H1 (cell line): ENCODE measurements around the gene PHLPP2. TPM values are rescaled to one million over a fixed set of nuclear protein-coding genes. Genes with fewer than 3 reads are reported as not detected.
A peak's percentile ranks its signal among the peaks of the same experiment; 100 is the strongest.

ENCODE experiments used
- CTCF ChIA-PET: fragments of 300-600 bp; sonication (Branson Sonifier 250); formaldehyde crosslinking; loops from one replicate; lab custom pipeline; 2021; ENCODE audit not compliant: partially characterized antibody; lab: Charles Lee
- POLR2A ChIA-PET: fragments of 300-600 bp; sonication (Branson Sonifier 250); formaldehyde crosslinking; loops from one replicate; lab custom pipeline; 2021; ENCODE audit warnings: inconsistent platforms; ENCODE audit not compliant: partially characterized antibody; lab: Charles Lee
- DNase-seq, 2 experiments: peaks; one replicate each; pipeline versions ENCODE4 v3.0.0 to v3.0.0-alpha.2; 2010 to 2022; ENCODE audit warnings: low spot score in 2 of 2, low read depth in 1 of 2, mixed read lengths in 1 of 2
- FAIRE-seq: peaks from 2 replicates; lab custom pipeline; 2011; peaks lifted over from hg19 to GRCh38; lab: Jason Lieb, UNC
- H2AFZ ChIP-seq: 2 replicates; pipeline ENCODE4 v1.8.1; 2012; ENCODE audit warnings: low read length, inconsistent platforms
- H2AK5ac ChIP-seq: 2 replicates; pipeline ENCODE4 v1.6.1; 2013; ENCODE audit warnings: low read depth, low read length
- H2BK120ac ChIP-seq: replicated peaks from 2 replicates; pipeline ENCODE3; 2013; ENCODE audit warnings: low read depth, low read length, inconsistent platforms
- H2BK12ac ChIP-seq: 2 replicates; pipeline ENCODE4 v1.6.1; 2013; ENCODE audit warnings: low read depth, low read length
- H2BK15ac ChIP-seq: 2 replicates; pipeline ENCODE4 v1.6.1; 2013; ENCODE audit warnings: low read length
- H2BK20ac ChIP-seq: 2 replicates; pipeline ENCODE4 v1.6.1; 2013; ENCODE audit warnings: low read length
- H2BK5ac ChIP-seq: 2 replicates; pipeline ENCODE4 v1.6.1; 2013; ENCODE audit warnings: low read depth, low read length
- H3K14ac ChIP-seq: 2 replicates; pipeline ENCODE4 v1.6.1; 2013; ENCODE audit warnings: inconsistent platforms; ENCODE audit not compliant: insufficient read length
- H3K18ac ChIP-seq: 2 replicates; pipeline ENCODE4 v1.6.1; 2013; ENCODE audit warnings: low read length; ENCODE audit errors: extremely low read depth
- H3K23ac ChIP-seq: 2 replicates; pipeline ENCODE4 v1.6.1; 2013; ENCODE audit warnings: inconsistent platforms; ENCODE audit not compliant: insufficient read length
- H3K23me2 ChIP-seq: 2 replicates; pipeline ENCODE4 v1.6.1; 2013; ENCODE audit warnings: low read depth, low read length
- H3K27ac ChIP-seq: 2 replicates; pipeline ENCODE4 v1.6.1; 2011; ENCODE audit warnings: low read depth, low read length, inconsistent platforms
- H3K27me3 ChIP-seq, 4 experiments: replicated peaks in 1 of 4; 1 replicate in 1 of 4; 2 replicates in 3 of 4; pipeline versions ENCODE4 v1.6.1 to v1.8.1; 2011 to 2013; ENCODE audit warnings: low read length in 3 of 4, mild to moderate bottlenecking in 3 of 4, inconsistent platforms in 2 of 4, mixed read lengths in 2 of 4, moderate library complexity in 1 of 4; ENCODE audit not compliant: control insufficient read depth in 3 of 4, insufficient read depth in 3 of 4; ENCODE audit errors: extremely low read depth in 1 of 4
- H3K36me3 ChIP-seq, 4 experiments: 2 replicates each; pipeline versions ENCODE4 v1.6.1 to v1.8.1; 2011 to 2013; ENCODE audit warnings: mild to moderate bottlenecking in 4 of 4, low read length in 3 of 4, moderate library complexity in 2 of 4, control low read depth in 1 of 4, inconsistent platforms in 1 of 4; ENCODE audit not compliant: insufficient read depth in 4 of 4, control insufficient read depth in 2 of 4
- H3K4ac ChIP-seq: replicated peaks from 2 replicates; pipeline ENCODE3; 2013; ENCODE audit warnings: low read length, low read depth, mixed read lengths, inconsistent platforms; ENCODE audit not compliant: insufficient read length
- H3K4me1 ChIP-seq, 4 experiments: replicated peaks in 1 of 4; 1 replicate in 1 of 4; 2 replicates in 3 of 4; pipeline versions ENCODE4 v1.6.1 to v1.8.1; 2011 to 2013; ENCODE audit warnings: low read length in 3 of 4, inconsistent platforms in 2 of 4, mixed read lengths in 1 of 4; ENCODE audit not compliant: insufficient read depth in 4 of 4, control insufficient read depth in 3 of 4
- H3K4me2 ChIP-seq, 2 experiments: 2 replicates each; pipeline versions ENCODE4 v1.6.1 to v1.8.1; 2011 to 2013; ENCODE audit warnings: low read depth in 2 of 2, low read length in 2 of 2, control low read depth in 1 of 2, inconsistent platforms in 1 of 2, mild to moderate bottlenecking in 1 of 2; ENCODE audit not compliant: insufficient read depth in 1 of 2
- H3K4me3 ChIP-seq, 4 experiments: fragments of 200-600, 300-600 bp in 1 of 4; sonication (generic), shearing (Covaris generic), sonication (Bioruptor Twin) in 1 of 4; 2 replicates each; pipeline versions ENCODE4 v1.5.1 to v1.8.1; 2011 to 2016; ENCODE audit warnings: low read length in 4 of 4, low read depth in 3 of 4, control low read depth in 2 of 4, inconsistent platforms in 2 of 4, mild to moderate bottlenecking in 2 of 4, mixed read lengths in 1 of 4, moderate library complexity in 1 of 4; ENCODE audit not compliant: insufficient read depth in 2 of 4; ENCODE audit errors: extremely low read depth in 1 of 4
- H3K56ac ChIP-seq: replicated peaks from 2 replicates; pipeline ENCODE3; 2013; ENCODE audit warnings: low read depth, mild to moderate bottlenecking, mixed read lengths, low read length, inconsistent platforms; ENCODE audit not compliant: insufficient read length
- H3K79me1 ChIP-seq: 2 replicates; pipeline ENCODE4 v1.6.1; 2013; ENCODE audit warnings: low read depth, low read length, control low read depth
- H3K79me2 ChIP-seq, 2 experiments: 2 replicates each; pipeline versions ENCODE4 v1.6.1 to v1.8.1; 2012 to 2013; ENCODE audit warnings: low read length in 2 of 2, mild to moderate bottlenecking in 2 of 2, inconsistent platforms in 1 of 2; ENCODE audit not compliant: insufficient read depth in 2 of 2, control insufficient read depth in 1 of 2
- H3K9ac ChIP-seq, 4 experiments: replicated peaks in 1 of 4; 1 replicate in 1 of 4; 2 replicates in 3 of 4; pipeline versions ENCODE4 v1.6.1 to v1.8.1; 2011 to 2013; ENCODE audit warnings: low read depth in 3 of 4, low read length in 3 of 4, control low read depth in 2 of 4, mild to moderate bottlenecking in 2 of 4, moderate library complexity in 2 of 4, inconsistent platforms in 1 of 4; ENCODE audit errors: extremely low read depth in 1 of 4
- H3K9me3 ChIP-seq, 2 experiments: 2 replicates each; pipeline versions ENCODE4 v1.6.1 to v1.8.1; 2012 to 2013; ENCODE audit warnings: mild to moderate bottlenecking in 2 of 2, moderate library complexity in 2 of 2, control low read depth in 1 of 2, inconsistent platforms in 1 of 2, low read depth in 1 of 2, low read length in 1 of 2, mixed read lengths in 1 of 2; ENCODE audit not compliant: insufficient read depth in 2 of 2
- H4K20me1 ChIP-seq, 2 experiments: replicated peaks in 1 of 2; 2 replicates each; pipeline versions ENCODE3 to v1.8.1; 2011 to 2013; ENCODE audit warnings: inconsistent platforms in 2 of 2, low read length in 2 of 2, mild to moderate bottlenecking in 1 of 2; ENCODE audit not compliant: insufficient read depth in 2 of 2, control insufficient read depth in 1 of 2
- H4K5ac ChIP-seq: 2 replicates; pipeline ENCODE4 v1.6.1; 2013; ENCODE audit warnings: low read length, low read depth, mixed read lengths, inconsistent platforms; ENCODE audit not compliant: insufficient read length
- H4K8ac ChIP-seq: 2 replicates; pipeline ENCODE4 v1.8.0; 2013; ENCODE audit warnings: mild to moderate bottlenecking, moderate library complexity, low read length, inconsistent platforms; ENCODE audit not compliant: insufficient read depth; ENCODE audit errors: extremely low read depth
- H4K91ac ChIP-seq: replicated peaks from 2 replicates; pipeline ENCODE3; 2013; ENCODE audit warnings: low read length, mixed read lengths, inconsistent platforms; ENCODE audit not compliant: insufficient read length
- BACH1 ChIP-seq: IDR thresholded peaks from 2 replicates; pipeline ENCODE4 v1.6.1; 2012; ENCODE audit warnings: low read length, improper control_type of control experiment
- MAFK ChIP-seq: IDR thresholded peaks from 2 replicates; pipeline ENCODE4 v1.6.1; 2012; ENCODE audit warnings: low read depth, mild to moderate bottlenecking, improper control_type of control experiment, low read length
- WGBS, 2 experiments: shearing (Covaris generic) in 1 of 2; methylation state at CpG; one replicate each; pipeline versions ENCODE4 v1.1.6 to v1.1.7; 2013 to 2015; ENCODE audit warnings: low lambda C conversion rate in 2 of 2, mixed read lengths in 2 of 2, inconsistent platforms in 1 of 2, low coverage in 1 of 2, missing lambda C conversion rate in 1 of 2; ENCODE audit not compliant: insufficient replicate concordance in 2 of 2, insufficient coverage in 1 of 2, insufficient read length in 1 of 2; ENCODE audit errors: extremely low coverage in 1 of 2, missing lambda C conversion rate in 1 of 2; 5-methylcytosine and 5-hydroxymethylcytosine counted together
- polyA plus RNA-seq, 7 experiments: library from polyadenylated mRNA; depleted of rRNA in 3 of 7; stranded (reverse) in 5 of 7; unstranded in 2 of 7; fragments of >200 nt in 5 of 7; fragments of 200-250 nt in 2 of 7; gene quantifications; 1 replicate in 5 of 7; 2 replicates in 1 of 7; 4 replicates in 1 of 7; pipeline versions ENCODE4 v1.2.1 to v1.2.3, GENCODE V29; 2011 to 2013; ENCODE audit warnings: missing spikeins in 2 of 7, mixed read lengths in 2 of 7
- total RNA-seq: library from RNA; stranded (reverse); fragmentation: NEBNext Ultra II Directional; extraction: Animal tissue kit (Norgen Biotek cat#: 25700); gene quantifications from 2 replicates; pipeline ENCODE4 v1.2.1, GENCODE V29; 2021

The PHLPP2 gene
- total and polyA plus RNA-seq, 2 of the 8 experiments (the other 6 are each of a cell fraction or from before 2014, with no cell fraction given), result 7.3 to 12.9 TPM

GRCh38 chr16:71628810-71629209 lies 95.7 kb downstream of the PHLPP2 start:
- no peak overlapping the region for H2BK20ac ChIP-seq
- H4K20me1 ChIP-seq, result no peaks in the 10 kb centered on the region
- no peak overlapping the region; a peak in 1 of 4 replicates for H3K4me2 ChIP-seq
- H3K4ac ChIP-seq, result no peak overlapping the region
- H3K23ac ChIP-seq, result no peak overlapping the region
- no peak overlapping the region for H2AFZ ChIP-seq
- no peak overlapping the region for H4K91ac ChIP-seq
- H2AK5ac ChIP-seq, result no peak overlapping the region
- peaks cover 8% of the 10 kb centered on the region for H3K23me2 ChIP-seq
- H3K4me1 ChIP-seq, result peaks cover 0 to 12% (median 6%) of the 10 kb centered on the region in 4 experiments; a peak in 6 of 7 replicates
- no peak overlapping the region for H3K14ac ChIP-seq
- no peak overlapping the region for H2BK15ac ChIP-seq
- H2BK120ac ChIP-seq, result no peak overlapping the region
- CTCF ChIA-PET, result interaction anchor here (0.9 to 3.2 kb wide), 8 partner anchors 9 to 113 kb away, joined by 3 to 26 read pairs (median 4); no protein-coding TSS in a partner anchor
- peak overlapping the region; percentile 44; the same call in 1 of the 2 replicates for H2BK5ac ChIP-seq
- no peak overlapping the region for H3K27ac ChIP-seq
- FAIRE-seq, result peak; percentile 36
- H4K5ac ChIP-seq, result no peak overlapping the region
- no peak overlapping the region for H4K8ac ChIP-seq
- DNase-seq, result no peak
- 0 out of 7 replicates have a peak overlapping the region, but pooled peaks of 1 of the 4 experiments have one; percentile 24 for H3K9ac ChIP-seq
- H3K56ac ChIP-seq, result no peak overlapping the region
- no peak overlapping the region for H3K4me3 ChIP-seq
- 0 out of 2 replicates have a peak overlapping the region, but pooled peaks have one; percentile 14 for H2BK12ac ChIP-seq
- H3K18ac ChIP-seq, result no peak overlapping the region
- peaks cover 0 to 21% of the 10 kb centered on the region in 2 experiments; a peak in 2 of 4 replicates for H3K79me2 ChIP-seq
- 88% methylated on average over 5 of the region's 5 CpGs; no CpG with 5 or more reads in 1 of the 2 experiments for WGBS, 2 experiments
- POLR2A ChIA-PET, result interaction anchor here (1.4 to 2.1 kb wide), 6 partner anchors 9 to 23 kb away, joined by 4 to 15 read pairs (median 5); no protein-coding TSS in a partner anchor
- H3K79me1 ChIP-seq, result no peaks in the 10 kb centered on the region; the same call in none of the 2 replicates
- H3K9me3 ChIP-seq, result no peaks in the 10 kb centered on the region
- H3K36me3 ChIP-seq, result peaks cover 2 to 33% (median 13%) of the 10 kb centered on the region in 4 experiments; a peak in 7 of 8 replicates
- H3K27me3 ChIP-seq, result no peaks in the 10 kb centered on the region
- peak; percentile 99 for TF ChIP-seq MAFK
- peak; percentile 65 for TF ChIP-seq BACH1
